ENCODE measurements around the gene GALM. TPM values are rescaled to one million over a fixed set of nuclear protein-coding genes. Genes with fewer than 3 reads are reported as not detected.

Gene GALM
- total RNA-seq, 1 donor from 2014 or later = 2.9 TPM

DNA sequence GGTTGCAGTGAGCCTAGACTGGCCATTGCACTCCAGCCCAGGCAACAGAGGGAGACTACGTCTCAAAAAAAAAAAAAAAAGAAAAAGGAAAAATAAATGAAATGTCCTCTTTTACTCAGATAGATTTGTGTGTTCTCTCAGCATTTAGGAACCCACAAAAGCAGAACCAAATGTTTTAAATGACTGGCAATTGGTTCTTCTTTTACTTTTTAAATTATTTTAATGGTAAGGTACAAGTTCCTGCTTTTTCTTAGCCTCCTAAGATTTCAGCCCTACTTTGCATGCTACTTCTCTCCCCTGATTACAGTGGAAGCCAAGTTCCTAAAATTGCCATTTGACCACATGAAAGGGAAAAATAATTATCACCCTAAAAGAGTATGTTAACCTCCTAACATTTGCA is 61.7 kb downstream of the GALM start:
- H3K27ac Mint-ChIP-seq (ENCODE audit: unreplicated experiment) = no peak overlapping the region
- TF ChIP-seq, protein P1, sequence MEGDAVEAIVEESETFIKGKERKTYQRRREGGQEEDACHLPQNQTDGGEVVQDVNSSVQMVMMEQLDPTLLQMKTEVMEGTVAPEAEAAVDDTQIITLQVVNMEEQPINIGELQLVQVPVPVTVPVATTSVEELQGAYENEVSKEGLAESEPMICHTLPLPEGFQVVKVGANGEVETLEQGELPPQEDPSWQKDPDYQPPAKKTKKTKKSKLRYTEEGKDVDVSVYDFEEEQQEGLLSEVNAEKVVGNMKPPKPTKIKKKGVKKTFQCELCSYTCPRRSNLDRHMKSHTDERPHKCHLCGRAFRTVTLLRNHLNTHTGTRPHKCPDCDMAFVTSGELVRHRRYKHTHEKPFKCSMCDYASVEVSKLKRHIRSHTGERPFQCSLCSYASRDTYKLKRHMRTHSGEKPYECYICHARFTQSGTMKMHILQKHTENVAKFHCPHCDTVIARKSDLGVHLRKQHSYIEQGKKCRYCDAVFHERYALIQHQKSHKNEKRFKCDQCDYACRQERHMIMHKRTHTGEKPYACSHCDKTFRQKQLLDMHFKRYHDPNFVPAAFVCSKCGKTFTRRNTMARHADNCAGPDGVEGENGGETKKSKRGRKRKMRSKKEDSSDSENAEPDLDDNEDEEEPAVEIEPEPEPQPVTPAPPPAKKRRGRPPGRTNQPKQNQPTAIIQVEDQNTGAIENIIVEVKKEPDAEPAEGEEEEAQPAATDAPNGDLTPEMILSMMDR (IDR thresholded peaks at IDR 0.05) = no peak
- H3K4me1 Mint-ChIP-seq (ENCODE audit: unreplicated experiment) = no peaks in the 10 kb centered on the region
- H3K36me3 Mint-ChIP-seq (ENCODE audit: unreplicated experiment) = no peaks in the 10 kb centered on the region
- H3K27me3 Mint-ChIP-seq (ENCODE audit: unreplicated experiment) = no peaks in the 10 kb centered on the region
- H3K9me3 Mint-ChIP-seq (ENCODE audit: unreplicated experiment) = no peaks in the 10 kb centered on the region
- DNase-seq (ENCODE audit: extremely low spot score, unreplicated experiment) = no peak
- no peak overlapping the region for H3K4me3 Mint-ChIP-seq (ENCODE audit: unreplicated experiment)

- TF ChIP-seq, protein P1 (IDR thresholded peaks at IDR 0.05) = no peak
- no peaks in the 10 kb centered on the region for H3K27me3 Mint-ChIP-seq (ENCODE audit: unreplicated experiment)
- H3K4me3 Mint-ChIP-seq (ENCODE audit: unreplicated experiment) = no peak overlapping the region
- H3K4me1 Mint-ChIP-seq (ENCODE audit: unreplicated experiment) = no peaks in the 10 kb centered on the region
- no peak for DNase-seq (ENCODE audit: extremely low spot score, unreplicated experiment)
- no peak overlapping the region for H3K27ac Mint-ChIP-seq (ENCODE audit: unreplicated experiment)
- H3K9me3 Mint-ChIP-seq (ENCODE audit: unreplicated experiment) = no peaks in the 10 kb centered on the region
- H3K36me3 Mint-ChIP-seq (ENCODE audit: unreplicated experiment) = no peaks in the 10 kb centered on the region
Measured at GRCh38 chr2:38728694-38729093, 62.8 kb downstream of the GALM start.

DNA sequence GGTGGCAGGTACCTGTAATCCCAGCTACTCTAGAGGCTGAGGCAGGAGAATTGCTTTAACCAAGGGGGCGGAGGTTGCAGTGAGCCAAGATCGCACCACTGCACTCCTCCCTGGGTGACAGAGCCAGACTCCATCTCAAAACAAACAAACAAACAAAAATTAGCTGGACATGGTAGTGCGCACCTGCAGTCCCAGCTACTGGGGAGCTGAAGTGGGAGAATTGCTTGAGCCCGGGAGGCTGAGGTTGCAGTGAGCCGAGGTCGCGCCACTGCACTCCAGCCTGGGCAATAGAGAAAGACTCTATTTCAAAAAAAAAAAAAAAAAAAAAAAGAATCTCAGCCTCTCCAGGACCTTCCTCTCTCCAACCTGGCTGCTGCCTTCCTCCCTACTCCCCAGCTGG is 65.2 kb downstream of the GALM start:
- DNase-seq (ENCODE audit: extremely low spot score, unreplicated experiment) = no peak
- Mint-ChIP-seq H3K27ac (ENCODE audit: unreplicated experiment) (no peak overlapping the region), H3K4me3 (ENCODE audit: unreplicated experiment) (no peak overlapping the region), H3K4me1 (ENCODE audit: unreplicated experiment) (peaks cover 7% of the 10 kb centered on the region), H3K9me3 (ENCODE audit: unreplicated experiment) (no peaks in the 10 kb centered on the region), H3K27me3 (ENCODE audit: unreplicated experiment) (no peaks in the 10 kb centered on the region), H3K36me3 (ENCODE audit: unreplicated experiment) (no peaks in the 10 kb centered on the region)
- TF ChIP-seq, protein P1 (IDR thresholded peaks at IDR 0.05) = no peak

GRCh38 chr2:38731684-38732221 is 65.8 kb downstream of the GALM start:
- TF ChIP-seq, protein P1 (IDR thresholded peaks at IDR 0.05) = no peak
- H3K9me3 Mint-ChIP-seq (ENCODE audit: unreplicated experiment) = no peaks in the 10 kb centered on the region
- no peak for DNase-seq (ENCODE audit: extremely low spot score, unreplicated experiment)
- no peaks in the 10 kb centered on the region for H3K36me3 Mint-ChIP-seq (ENCODE audit: unreplicated experiment)
- peaks cover 12% of the 10 kb centered on the region for H3K4me1 Mint-ChIP-seq (ENCODE audit: unreplicated experiment)
- H3K4me3 Mint-ChIP-seq (ENCODE audit: unreplicated experiment) = no peak overlapping the region
- H3K27me3 Mint-ChIP-seq (ENCODE audit: unreplicated experiment) = no peaks in the 10 kb centered on the region
- no peak overlapping the region for H3K27ac Mint-ChIP-seq (ENCODE audit: unreplicated experiment)

GRCh38 chr2:38733300-38733971 is 67.5 kb downstream of the GALM start:
- H3K36me3 Mint-ChIP-seq (ENCODE audit: unreplicated experiment) = peaks cover 1% of the 10 kb centered on the region
- H3K4me1 Mint-ChIP-seq (ENCODE audit: unreplicated experiment) = peaks cover 28% of the 10 kb centered on the region
- H3K9me3 Mint-ChIP-seq (ENCODE audit: unreplicated experiment) = no peaks in the 10 kb centered on the region
- H3K4me3 Mint-ChIP-seq (ENCODE audit: unreplicated experiment) = no peak overlapping the region
- H3K27me3 Mint-ChIP-seq (ENCODE audit: unreplicated experiment) = no peaks in the 10 kb centered on the region
- H3K27ac Mint-ChIP-seq (ENCODE audit: unreplicated experiment) = no peak overlapping the region
- TF ChIP-seq, protein P1 (IDR thresholded peaks at IDR 0.05) = no peak
- no peak for DNase-seq (ENCODE audit: extremely low spot score, unreplicated experiment)

Measured in osteocyte (in vitro differentiated cells).